K562 (cell line): ENCODE measurements around the gene AK5. TPM values are rescaled to one million over a fixed set of nuclear protein-coding genes. Genes with fewer than 3 reads are reported as not detected.

Source experiments
- ATAC-seq: fragments of 200-7000 bp; cut with Tn5 transposase; 3 replicates; pipeline ENCODE4 v1.9.1; 2020; ENCODE audit warnings: moderate library complexity
- BruUV-seq: library from RNA; stranded (reverse); fragments of 400-500 nt; replicated peaks from 2 replicates; lab custom pipeline; 2021; lab: Mats Ljungman, UMichigan
- CTCF ChIA-PET: fragments of 300-600 bp; formaldehyde crosslinking; extraction: SDS; loops from one replicate; lab custom pipeline; 2021; ENCODE audit warnings: low intra/inter-chr PET ratio; lab: Yijun Ruan, JAX
- POLR2A ChIA-PET: fragments of 300-600, 350-650 bp; sonication (Branson Sonifier 250); formaldehyde crosslinking; extraction: SDS; loops from one replicate; lab custom pipeline; 2021; ENCODE audit warnings: antibody characterized with exemption, inconsistent platforms; lab: Yijun Ruan, JAX
- DNase-seq, 4 experiments: peaks; one replicate each; pipeline versions ENCODE4 v3.0.0 to v3.0.0-alpha.2; 2011 to 2018; ENCODE audit warnings: low spot score in 3 of 4, mixed read lengths in 3 of 4; ENCODE audit errors: extremely low read depth in 1 of 4
- FAIRE-seq: peaks from 2 replicates; lab custom pipeline; 2011; peaks lifted over from hg19 to GRCh38; lab: Jason Lieb, UNC
- H2AFZ ChIP-seq: 2 replicates; pipeline ENCODE4 v1.6.0; 2011; ENCODE audit warnings: low read depth, low read length, control low read depth, inconsistent platforms
- H3K27ac ChIP-seq: fragments of 200-600 bp; 3 replicates; pipeline ENCODE4 v1.8.0; 2011; ENCODE audit warnings: low read depth, mild to moderate bottlenecking, control low read depth, inconsistent platforms, low read length, moderate library complexity, mixed read lengths; ENCODE audit errors: extremely low read depth
- H3K27me3 ChIP-seq, 2 experiments: fragments of 300-600 bp in 1 of 2; 2 replicates in 1 of 2; 3 replicates in 1 of 2; pipeline versions ENCODE4 v1.6.0 to v1.8.0; 2011; ENCODE audit warnings: inconsistent platforms in 2 of 2, low read length in 2 of 2, mild to moderate bottlenecking in 1 of 2, mixed read lengths in 1 of 2, moderate library complexity in 1 of 2; ENCODE audit not compliant: control insufficient read depth in 2 of 2, insufficient read depth in 2 of 2
- H3K36me3 ChIP-seq: fragments of 300-600 bp; 3 replicates; pipeline ENCODE4 v1.8.0; 2011; ENCODE audit warnings: mild to moderate bottlenecking, low read length, inconsistent platforms; ENCODE audit not compliant: control insufficient read depth, insufficient read depth
- H3K4me1 ChIP-seq, 2 experiments: fragments of 200-600 bp in 1 of 2; replicated peaks in 1 of 2; 2 replicates in 1 of 2; 3 replicates in 1 of 2; pipeline versions ENCODE4 v1.5.1 to v1.8.0; 2011; ENCODE audit warnings: inconsistent platforms in 2 of 2, low read length in 2 of 2, mild to moderate bottlenecking in 1 of 2, mixed read lengths in 1 of 2, moderate library complexity in 1 of 2; ENCODE audit not compliant: control insufficient read depth in 2 of 2, insufficient read depth in 2 of 2
- H3K4me2 ChIP-seq: 2 replicates; pipeline ENCODE4 v1.6.1; 2011; ENCODE audit warnings: low read length, control low read depth, inconsistent platforms, mixed read lengths; ENCODE audit not compliant: insufficient read depth
- H3K4me3 ChIP-seq: fragments of 200-600 bp; sonication (generic), shearing (Covaris generic); 2 replicates; pipeline ENCODE4 v1.5.1; 2016; ENCODE audit warnings: control low read depth, inconsistent platforms
- H3K79me2 ChIP-seq: fragments of 200-600 bp; 3 replicates; pipeline ENCODE4 v1.8.0; 2011; ENCODE audit warnings: low read length, inconsistent platforms; ENCODE audit not compliant: control insufficient read depth, insufficient read depth
- H3K9ac ChIP-seq, 2 experiments: 2 replicates each; pipeline versions ENCODE4 v1.6.0 to v1.6.1; 2011; ENCODE audit warnings: low read depth in 2 of 2, low read length in 2 of 2, control low read depth in 1 of 2, inconsistent platforms in 1 of 2, mild to moderate bottlenecking in 1 of 2, mixed read lengths in 1 of 2; ENCODE audit not compliant: insufficient read depth in 1 of 2
- H3K9me1 ChIP-seq: one replicate; pipeline ENCODE4 v1.6.0; 2011; ENCODE audit warnings: inconsistent platforms, mild to moderate bottlenecking, low read length, moderate library complexity; ENCODE audit not compliant: control insufficient read depth, insufficient read depth
- H3K9me3 ChIP-seq: replicated peaks from 2 replicates; pipeline ENCODE4 v1.5.1; 2011; ENCODE audit warnings: low read depth, low read length, inconsistent platforms; ENCODE audit not compliant: control insufficient read depth, insufficient read depth
- H4K20me1 ChIP-seq: replicated peaks from 2 replicates; pipeline ENCODE4 v1.6.1; 2011; ENCODE audit warnings: low read length, inconsistent platforms, mixed read lengths; ENCODE audit not compliant: control insufficient read depth, insufficient read depth
- ATF1 ChIP-seq, 2 experiments: fragments of 450-650 bp in 1 of 2; IDR thresholded peaks; 2 replicates each; pipeline ENCODE4 v1.6.1; 2016; ENCODE audit warnings: missing compliant biosample characterization in 1 of 2, missing genetic modification characterization in 1 of 2
- MIER1 ChIP-seq: fragments of 450-650 bp; IDR thresholded peaks from 2 replicates; pipeline ENCODE4 v1.6.1; 2016; ENCODE audit warnings: antibody characterized with exemption, mild to moderate bottlenecking, low read depth
- ZZZ3 ChIP-seq: fragments of 450-650 bp; IDR thresholded peaks from 2 replicates; pipeline ENCODE4 v1.6.1; 2016; ENCODE audit warnings: antibody characterized with exemption, mild to moderate bottlenecking, moderate library complexity
- WGBS: fragments of 100-300 bp; shearing (Covaris generic); methylation state at CpG from one replicate; pipeline ENCODE4 v1.1.6; 2016; ENCODE audit warnings: low coverage, mixed read lengths; ENCODE audit not compliant: insufficient coverage; ENCODE audit errors: missing lambda C conversion rate; 5-methylcytosine and 5-hydroxymethylcytosine counted together
- in situ Hi-C: fragments of 300-500 bp; cut with MboI; formaldehyde crosslinking; loops from 4 replicates; pipeline ENCODE4 v1.15.0; 2018; ENCODE audit warnings: inconsistent platforms, mixed read lengths
- intact Hi-C: fragments of 100-400 bp; cut with micrococcal nuclease; formaldehyde crosslinking; loops from 2 replicates; pipeline ENCODE4 v1.14.2; 2022
- polyA plus RNA-seq, 8 experiments: library from polyadenylated mRNA; depleted of rRNA in 4 of 8; stranded (reverse) in 5 of 8; unstranded in 3 of 8; fragments of >200 nt; fragmentation: Nextera tagmentation in 2 of 8; fragmentation: Illumina TruSeq in 1 of 8; extraction: Ambion mirVana in 2 of 8; extraction: Trizol in 1 of 8; gene quantifications; 2 replicates each; pipeline versions ENCODE4 v1.2.1 to v1.2.3, GENCODE V29; 2011 to 2014; ENCODE audit warnings: inconsistent platforms in 1 of 8, missing spikeins in 1 of 8
- total RNA-seq, 7 experiments: library from RNA; depleted of rRNA in 6 of 7; stranded (reverse); fragments of >200 nt in 6 of 7; fragmentation: Illumina TruSeq in 2 of 7; extraction: Trizol in 2 of 7; gene quantifications; 2 replicates each; pipeline versions ENCODE4 v1.2.1 to v1.2.3, GENCODE V29; 2011 to 2021; ENCODE audit warnings: low replicate concordance in 1 of 7
- TF ChIP-seq, protein P1 (sequence below), 3 experiments: fragments of 200-800 bp in 1 of 3; fragments of 250-450 bp in 1 of 3; fragments of 450-650 bp in 1 of 3; sonication (Bioruptor Pico) in 1 of 3; sonication (Bioruptor generic) in 1 of 3; formaldehyde crosslinking in 1 of 3; IDR thresholded peaks; 2 replicates each; pipeline versions ENCODE4 v1.6.1 to v1.8.0; 2016 to 2022; ENCODE audit warnings: mild to moderate bottlenecking in 2 of 3, missing genetic modification characterization in 2 of 3, missing compliant biosample characterization in 1 of 3, moderate library complexity in 1 of 3

The AK5 gene
- total and polyA plus RNA-seq, 9 of the 15 experiments (the other 6 are each of a cell fraction or from before 2014, with no cell fraction given): 0.06 TPM; not detected in 8

DNA sequence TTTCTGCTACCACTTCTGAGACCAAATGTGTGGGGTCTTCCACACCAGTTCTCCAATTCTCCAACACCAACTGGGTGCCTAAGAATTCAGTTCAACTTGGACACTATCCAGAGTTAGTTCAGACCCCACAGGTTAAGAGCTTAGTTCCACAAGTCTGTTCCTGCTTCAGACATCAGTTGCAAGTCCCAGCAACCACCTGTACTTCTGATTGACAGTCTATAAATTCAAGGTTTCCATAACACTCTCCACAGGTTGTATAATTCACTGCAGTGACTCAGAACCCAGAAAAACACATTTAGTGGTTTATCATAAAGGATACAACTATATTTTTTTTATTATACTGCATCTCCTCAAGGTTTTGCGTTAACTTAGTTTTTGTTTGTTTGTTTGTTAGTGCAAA is 18.7 kb downstream of the AK5 start:
- H3K9me1 ChIP-seq: no peaks in the 10 kb centered on the region
- H3K27ac ChIP-seq: no peak overlapping the region
- POLR2A ChIA-PET: no interaction called here
- no peak overlapping the region for H2AFZ ChIP-seq
- WGBS: 10% methylated on average over 1 of the region's 1 CpG
- no peak overlapping the region for H3K9ac ChIP-seq
- no TSS peak for BruUV-seq
- no peak for FAIRE-seq
- no peak for DNase-seq
- no peaks in the 10 kb centered on the region for H3K4me1 ChIP-seq
- H3K4me2 ChIP-seq: no peak overlapping the region
- in situ Hi-C loops (no loop called here), intact Hi-C loops (no loop called here)
- H3K4me3 ChIP-seq: no peak overlapping the region
- no peaks in the 10 kb centered on the region for H3K79me2 ChIP-seq
- no peaks in the 10 kb centered on the region for H3K9me3 ChIP-seq
- no peaks in the 10 kb centered on the region for H4K20me1 ChIP-seq
- H3K27me3 ChIP-seq: no peaks in the 10 kb centered on the region; a peak in 2 of 5 replicates
- TF ChIP-seq, protein P1, sequence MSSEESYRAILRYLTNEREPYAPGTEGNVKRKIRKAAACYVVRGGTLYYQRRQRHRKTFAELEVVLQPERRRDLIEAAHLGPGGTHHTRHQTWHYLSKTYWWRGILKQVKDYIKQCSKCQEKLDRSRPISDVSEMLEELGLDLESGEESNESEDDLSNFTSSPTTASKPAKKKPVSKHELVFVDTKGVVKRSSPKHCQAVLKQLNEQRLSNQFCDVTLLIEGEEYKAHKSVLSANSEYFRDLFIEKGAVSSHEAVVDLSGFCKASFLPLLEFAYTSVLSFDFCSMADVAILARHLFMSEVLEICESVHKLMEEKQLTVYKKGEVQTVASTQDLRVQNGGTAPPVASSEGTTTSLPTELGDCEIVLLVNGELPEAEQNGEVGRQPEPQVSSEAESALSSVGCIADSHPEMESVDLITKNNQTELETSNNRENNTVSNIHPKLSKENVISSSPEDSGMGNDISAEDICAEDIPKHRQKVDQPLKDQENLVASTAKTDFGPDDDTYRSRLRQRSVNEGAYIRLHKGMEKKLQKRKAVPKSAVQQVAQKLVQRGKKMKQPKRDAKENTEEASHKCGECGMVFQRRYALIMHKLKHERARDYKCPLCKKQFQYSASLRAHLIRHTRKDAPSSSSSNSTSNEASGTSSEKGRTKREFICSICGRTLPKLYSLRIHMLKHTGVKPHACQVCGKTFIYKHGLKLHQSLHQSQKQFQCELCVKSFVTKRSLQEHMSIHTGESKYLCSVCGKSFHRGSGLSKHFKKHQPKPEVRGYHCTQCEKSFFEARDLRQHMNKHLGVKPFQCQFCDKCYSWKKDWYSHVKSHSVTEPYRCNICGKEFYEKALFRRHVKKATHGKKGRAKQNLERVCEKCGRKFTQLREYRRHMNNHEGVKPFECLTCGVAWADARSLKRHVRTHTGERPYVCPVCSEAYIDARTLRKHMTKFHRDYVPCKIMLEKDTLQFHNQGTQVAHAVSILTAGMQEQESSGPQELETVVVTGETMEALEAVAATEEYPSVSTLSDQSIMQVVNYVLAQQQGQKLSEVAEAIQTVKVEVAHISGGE (CRISPR knock-in tag; IDR thresholded peaks at IDR 0.05): no peak
- TF ChIP-seq ATF1 (CRISPR knock-in tag; IDR thresholded peaks at IDR 0.05): no peak
- no peak for TF ChIP-seq ATF1 (tag; IDR thresholded peaks at IDR 0.05)
- no peak for TF ChIP-seq ZZZ3
- no peak for TF ChIP-seq MIER1
- TF ChIP-seq, all 486 proteins: peak for 0
- CTCF ChIA-PET: no interaction called here
- no peaks in the 10 kb centered on the region for H3K36me3 ChIP-seq
- ATAC-seq: no peak
